Activated naive CD4-positive, alpha-beta T cell treated with anti-CD3 and anti-CD28 coated beads, Interleukin-2, amount 50 U/mL, for 72 hours (primary cell): Measurements from ENCODE around the gene SMIM15. TPM values are rescaled to one million over a fixed set of nuclear protein-coding genes. Genes with fewer than 3 reads are reported as not detected.

ENCODE experiments used
- ATAC-seq, 2 donors: fragments of 150-1000 bp; cut with Tn5 transposase; 2 replicates each; pipeline ENCODE4 v1.10.0; 2021; ENCODE audit warnings: mild to moderate bottlenecking in 2 of 2, moderate library complexity in 2 of 2
- DNase-seq, 2 donors: peaks; one replicate each; pipeline ENCODE4 v3.0.0; 2021 to 2022; ENCODE audit warnings: low spot score in 2 of 2
- H3K27ac Mint-ChIP-seq, 2 donors: one replicate each; pipeline ENCODE4 v1.8.0; 2022; ENCODE audit warnings: mild to moderate bottlenecking in 2 of 2, mixed read lengths in 2 of 2
- H3K36me3 Mint-ChIP-seq, 2 donors: one replicate each; pipeline ENCODE4 v1.8.0; 2022; ENCODE audit warnings: mixed read lengths in 2 of 2
- H3K9me3 Mint-ChIP-seq, 2 donors: one replicate each; pipeline ENCODE4 v1.8.0; 2022; ENCODE audit warnings: mixed read lengths in 2 of 2
- total RNA-seq, 2 donors: library from RNA; stranded (reverse); gene quantifications; one replicate each; pipeline ENCODE4 v1.2.3, GENCODE V29; 2022

Gene SMIM15
- total RNA-seq, 2 donors from 2014 or later, result 45.2 to 66.8 TPM

DNA sequence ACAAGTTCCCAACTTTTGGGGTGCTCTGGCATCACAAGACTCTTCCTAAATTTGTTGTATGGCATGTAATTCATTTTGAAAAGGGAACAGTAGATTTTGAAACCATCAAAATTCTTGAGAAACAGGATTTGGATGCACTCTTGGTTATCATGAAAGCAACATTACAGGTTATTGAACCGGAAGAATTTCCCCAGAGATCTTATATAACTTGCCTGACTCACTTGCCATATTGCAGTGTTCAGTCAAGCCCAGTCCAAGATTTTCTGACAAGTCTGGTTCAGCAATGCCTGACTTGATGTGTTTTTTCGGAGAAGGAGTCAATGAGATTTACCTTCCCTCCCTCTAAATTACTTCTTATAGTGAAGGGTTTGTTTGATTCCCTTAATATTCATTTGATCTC lies 32.0 kb downstream of the SMIM15 start:
- Mint-ChIP-seq H3K9me3 (peaks cover 3 to 4% of the 10 kb centered on the region in 2 donors), H3K27ac (no peak overlapping the region), H3K36me3 (peaks cover 0 to 6% of the 10 kb centered on the region in 2 donors)
- no peak for DNase-seq
- no peak for ATAC-seq

DNA sequence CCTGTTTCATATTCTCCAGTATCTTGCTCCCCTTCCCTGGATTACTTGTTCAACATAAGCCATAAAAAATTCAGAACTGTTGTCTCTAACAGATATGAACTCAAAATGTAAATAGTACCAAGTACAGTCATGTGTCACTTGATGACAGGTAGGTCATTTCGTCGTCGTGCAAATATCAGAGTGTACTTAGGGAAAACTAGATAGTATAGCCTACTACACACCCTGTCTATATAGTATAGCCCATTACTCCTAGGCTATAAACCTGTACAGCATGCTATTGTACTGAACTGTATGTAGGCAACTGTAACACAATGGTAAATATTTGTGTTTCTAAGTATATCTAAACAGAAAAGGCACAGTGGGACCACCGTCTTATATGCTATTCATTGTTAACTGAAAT lies 39.1 kb downstream of the SMIM15 start:
- ATAC-seq (no peak), DNase-seq (no peak)
- Mint-ChIP-seq H3K36me3 (peaks cover 6 to 12% of the 10 kb centered on the region in 2 donors), H3K27ac (no peak overlapping the region), H3K9me3 (peaks cover 0 to 3% of the 10 kb centered on the region in 2 donors)

DNA sequence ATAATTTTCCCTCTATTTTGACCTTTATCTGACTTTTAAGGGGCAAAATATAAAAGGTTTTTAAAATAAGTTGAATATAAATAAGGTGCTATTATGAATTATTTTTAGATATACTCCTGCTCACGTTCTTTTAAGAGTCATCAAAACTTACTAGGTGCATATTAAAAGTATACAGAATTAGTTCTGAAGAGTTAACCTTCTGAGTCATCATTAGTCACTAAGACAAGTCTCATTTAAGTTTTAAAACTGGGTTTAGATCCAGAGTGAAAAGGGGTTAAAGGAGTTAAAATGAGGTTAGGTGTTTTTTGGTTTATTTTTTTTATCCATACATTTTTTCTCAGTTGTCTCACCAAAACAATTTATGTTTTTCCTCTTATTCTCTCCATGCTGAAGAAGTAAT lies 41.7 kb downstream of the SMIM15 start:
- Mint-ChIP-seq H3K9me3 (no peaks in the 10 kb centered on the region), H3K27ac (no peak overlapping the region), H3K36me3 (peaks cover 6 to 7% of the 10 kb centered on the region in 2 donors)
- DNase-seq, result no peak
- ATAC-seq, result no peak

DNA sequence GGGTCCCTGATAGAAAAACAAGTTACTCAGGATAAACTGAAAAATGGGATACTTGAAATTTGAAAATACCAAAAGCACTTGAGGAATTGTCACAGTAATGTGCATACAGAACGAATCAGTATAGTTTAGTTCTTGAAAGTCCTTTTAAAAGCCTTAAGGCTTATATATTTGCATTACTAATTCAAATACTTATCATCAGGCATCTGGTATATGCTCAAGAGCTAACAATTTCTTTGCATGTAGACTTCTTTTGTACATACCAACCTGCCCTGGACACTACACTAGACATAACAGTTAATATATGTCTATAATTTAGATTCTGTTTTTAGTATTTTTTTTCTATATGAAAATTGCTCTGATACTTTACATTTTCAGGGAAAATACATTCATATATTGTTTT lies 43.2 kb downstream of the SMIM15 start:
- no peak for ATAC-seq
- no peak overlapping the region for H3K27ac Mint-ChIP-seq
- H3K9me3 Mint-ChIP-seq, result peaks cover 5% of the 10 kb centered on the region in 2 donors
- no peak for DNase-seq
- H3K36me3 Mint-ChIP-seq, result peaks cover 20 to 21% of the 10 kb centered on the region in 2 donors

DNA sequence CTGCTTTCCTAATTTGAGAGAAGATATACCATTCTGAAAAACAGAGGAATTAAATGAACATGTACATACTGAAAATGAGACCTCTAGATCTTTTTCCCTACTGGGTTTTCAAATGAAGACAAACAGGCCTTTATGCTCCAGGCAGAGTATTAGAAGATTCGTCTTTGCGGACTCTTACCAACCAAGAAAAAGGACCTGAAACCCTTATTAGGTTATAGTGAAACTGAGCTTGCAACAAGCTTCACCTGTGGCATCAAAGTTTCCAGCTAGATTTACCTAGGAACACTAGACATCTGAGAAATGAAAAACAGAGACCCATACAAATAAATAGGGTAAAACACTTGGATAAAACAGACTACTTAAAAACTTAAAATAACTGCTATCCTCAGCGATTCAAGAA lies 46.3 kb downstream of the SMIM15 start:
- H3K27ac Mint-ChIP-seq, result no peak overlapping the region
- no peak for ATAC-seq

DNA sequence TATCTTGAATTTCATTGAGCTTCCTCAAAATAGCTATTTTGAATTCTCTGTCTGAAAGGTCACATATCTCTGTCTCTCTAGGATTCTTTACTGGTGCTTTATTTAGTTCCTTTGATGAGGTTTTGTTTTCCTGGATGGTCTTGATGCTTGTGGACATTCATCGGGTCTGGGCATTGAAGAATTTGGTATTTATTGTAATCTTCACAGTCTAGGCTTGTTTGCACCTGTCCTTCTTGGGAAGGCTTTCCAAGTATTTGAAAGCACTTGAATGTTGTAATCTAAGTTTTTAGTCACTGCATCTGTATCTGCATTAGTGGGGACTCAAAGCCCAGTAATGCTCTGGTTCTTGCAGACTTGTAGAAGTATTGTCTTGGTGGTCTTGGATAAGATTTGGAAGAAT lies 47.8 kb downstream of the SMIM15 start:
- Mint-ChIP-seq H3K36me3 (peaks cover 33 to 38% of the 10 kb centered on the region in 2 donors), H3K9me3 (peaks cover 6 to 19% of the 10 kb centered on the region in 2 donors), H3K27ac (no peak overlapping the region)
- no peak for DNase-seq
- ATAC-seq, result no peak

More for the DNA sequence above, 46.3 kb downstream of the SMIM15 start:
- Mint-ChIP-seq H3K36me3 (peaks cover 31 to 33% of the 10 kb centered on the region in 2 donors), H3K9me3 (peaks cover 6 to 19% of the 10 kb centered on the region in 2 donors)
- no peak for DNase-seq

Other genes with a start within 250 kb of the SMIM15 start
- gene ERCC8, start 217.4 kb downstream of the SMIM15 start, total RNA-seq, result 10 to 100 TPM in 1 of 2 donors, 1 to 10 TPM in 1; 7.0 to 10.5 TPM
- 10 to 100 TPM; 18.4 to 30.5 TPM for gene NDUFAF2, start 217.3 kb downstream of the SMIM15 start, total RNA-seq
- gene ZSWIM6, start 169.8 kb upstream of the SMIM15 start, total RNA-seq, result 1 to 10 TPM; 5.3 to 6.2 TPM